ENCODE results near the gene CTNNA3.

CTNNA3 gene

GRCh38 chr10:66273966-66274519 is 1422.0 kb downstream of the CTNNA3 start:
- DNase-seq = no peak

GRCh38 chr10:66265398-66265797 is 1430.6 kb downstream of the CTNNA3 start:
- no peak for DNase-seq

GRCh38 chr10:66259836-66260235 is 1436.2 kb downstream of the CTNNA3 start:
- DNase-seq = no peak

- no peak for DNase-seq
Observed at GRCh38 chr10:66258693-66259092, 1437.3 kb downstream of the CTNNA3 start.

- no peak for DNase-seq
Observed at GRCh38 chr10:66257801-66258200, 1438.2 kb downstream of the CTNNA3 start.

- no peak for DNase-seq
Observed at GRCh38 chr10:66252986-66253385, 1443.0 kb downstream of the CTNNA3 start.

- DNase-seq = no peak
Observed at GRCh38 chr10:66246177-66246576, 1449.8 kb downstream of the CTNNA3 start.

- DNase-seq = no peak
Observed at GRCh38 chr10:66244953-66245352, 1451.0 kb downstream of the CTNNA3 start.

- DNase-seq = no peak
Observed at GRCh38 chr10:66242885-66243284, 1453.1 kb downstream of the CTNNA3 start.

GRCh38 chr10:66239062-66239461 is 1456.9 kb downstream of the CTNNA3 start:
- DNase-seq = no peak

- no peak for DNase-seq
Observed at GRCh38 chr10:66238343-66238742, 1457.7 kb downstream of the CTNNA3 start.

GRCh38 chr10:66234872-66235271 is 1461.1 kb downstream of the CTNNA3 start:
- no peak for DNase-seq

- no peak for DNase-seq
Observed at GRCh38 chr10:66228887-66229286, 1467.1 kb downstream of the CTNNA3 start.

GRCh38 chr10:66223656-66224055 is 1472.3 kb downstream of the CTNNA3 start:
- DNase-seq = no peak

- DNase-seq = no peak
Observed at GRCh38 chr10:66222462-66223046, 1473.4 kb downstream of the CTNNA3 start.

GRCh38 chr10:66218981-66219587 is 1476.9 kb downstream of the CTNNA3 start:
- no peak for DNase-seq

- DNase-seq = no peak
Observed at GRCh38 chr10:66218289-66218688, 1477.7 kb downstream of the CTNNA3 start.

GRCh38 chr10:66215920-66216319 is 1480.1 kb downstream of the CTNNA3 start:
- DNase-seq = no peak

GRCh38 chr10:66214721-66215404 is 1481.1 kb downstream of the CTNNA3 start:
- no peak for DNase-seq

- DNase-seq = no peak
Observed at GRCh38 chr10:66209025-66209424, 1487.0 kb downstream of the CTNNA3 start.

GRCh38 chr10:66204838-66205237 is 1491.2 kb downstream of the CTNNA3 start:
- no peak for DNase-seq

- no peak for DNase-seq
Observed at GRCh38 chr10:66202101-66202500, 1493.9 kb downstream of the CTNNA3 start.

GRCh38 chr10:66192162-66192831 is 1503.7 kb downstream of the CTNNA3 start:
- no peak for DNase-seq

- DNase-seq = no peak
Observed at GRCh38 chr10:66190413-66190812, 1505.6 kb downstream of the CTNNA3 start.
